Hepatocyte (in vitro differentiated cells): ENCODE measurements around the gene CCL27.

Experiments
- EZH2 ChIP-seq: fragments of 200-600 bp; sonication (generic); IDR thresholded peaks from 2 replicates; pipeline ENCODE4 v1.6.1; 2016; ENCODE audit warnings: antibody characterized with exemption, mild to moderate bottlenecking, borderline replicate concordance
- EZH2phosphoT487 ChIP-seq: fragments of 200-600 bp; sonication (generic); IDR thresholded peaks from one replicate; pipeline ENCODE4 v1.6.1; 2018; ENCODE audit warnings: antibody characterized with exemption, mild to moderate bottlenecking, low read depth, moderate library complexity; ENCODE audit not compliant: unreplicated experiment, severe bottlenecking
- TF ChIP-seq, protein P1 (sequence below): fragments of 200-600 bp; sonication (generic); IDR thresholded peaks from 2 replicates; pipeline ENCODE4 v1.5.1; 2016; ENCODE audit warnings: antibody characterized with exemption, mild to moderate bottlenecking; ENCODE audit not compliant: poor library complexity

DNA sequence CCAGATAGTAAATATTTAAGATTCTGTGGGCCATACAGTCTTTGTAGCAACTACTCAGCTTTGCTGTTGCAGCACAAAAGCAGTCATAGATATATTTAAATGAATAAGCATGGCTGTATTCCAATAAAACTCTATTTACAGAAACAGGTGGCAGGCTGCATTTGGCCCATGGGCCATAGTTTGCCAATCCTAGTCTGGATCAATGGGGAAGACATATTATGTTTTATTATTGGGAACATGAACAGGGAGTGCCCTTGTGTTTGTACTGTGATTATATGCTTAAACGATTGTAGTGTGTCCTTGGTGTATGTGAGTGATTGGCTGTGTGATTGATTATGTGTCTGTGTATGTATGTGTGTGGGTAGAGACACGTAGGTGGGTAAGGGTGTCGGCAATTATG is 12.0 kb upstream of the CCL27 start:
- TF ChIP-seq EZH2 (no peak), EZH2phosphoT487 (no peak)
- TF ChIP-seq, protein P1, sequence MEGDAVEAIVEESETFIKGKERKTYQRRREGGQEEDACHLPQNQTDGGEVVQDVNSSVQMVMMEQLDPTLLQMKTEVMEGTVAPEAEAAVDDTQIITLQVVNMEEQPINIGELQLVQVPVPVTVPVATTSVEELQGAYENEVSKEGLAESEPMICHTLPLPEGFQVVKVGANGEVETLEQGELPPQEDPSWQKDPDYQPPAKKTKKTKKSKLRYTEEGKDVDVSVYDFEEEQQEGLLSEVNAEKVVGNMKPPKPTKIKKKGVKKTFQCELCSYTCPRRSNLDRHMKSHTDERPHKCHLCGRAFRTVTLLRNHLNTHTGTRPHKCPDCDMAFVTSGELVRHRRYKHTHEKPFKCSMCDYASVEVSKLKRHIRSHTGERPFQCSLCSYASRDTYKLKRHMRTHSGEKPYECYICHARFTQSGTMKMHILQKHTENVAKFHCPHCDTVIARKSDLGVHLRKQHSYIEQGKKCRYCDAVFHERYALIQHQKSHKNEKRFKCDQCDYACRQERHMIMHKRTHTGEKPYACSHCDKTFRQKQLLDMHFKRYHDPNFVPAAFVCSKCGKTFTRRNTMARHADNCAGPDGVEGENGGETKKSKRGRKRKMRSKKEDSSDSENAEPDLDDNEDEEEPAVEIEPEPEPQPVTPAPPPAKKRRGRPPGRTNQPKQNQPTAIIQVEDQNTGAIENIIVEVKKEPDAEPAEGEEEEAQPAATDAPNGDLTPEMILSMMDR: no peak
